MM.1S (cell line): Measurements from ENCODE around the gene MACROD2.

ENCODE experiments used
- CTCF ChIP-seq: fragments of 300-600 bp; sonication (generic); IDR thresholded peaks from 2 replicates; pipeline ENCODE4 v1.5.1; 2016; ENCODE audit warnings: antibody characterized with exemption, low read length, mixed read lengths
- EZH2 ChIP-seq: fragments of 300-600 bp; sonication (generic); optimal IDR thresholded peaks from 2 replicates; pipeline ENCODE3; 2017; ENCODE audit warnings: low read depth, mild to moderate bottlenecking, antibody characterized with exemption, low read length, mixed read lengths
- EZH2phosphoT487 ChIP-seq: fragments of 300-600 bp; sonication (generic); IDR thresholded peaks from 2 replicates; pipeline ENCODE4 v1.6.1; 2018; ENCODE audit warnings: antibody characterized with exemption, low read length

GRCh38 chr20:14715400-14715799 is 720.1 kb downstream of the MACROD2 start:
- TF ChIP-seq CTCF: no peak
- no peak for TF ChIP-seq EZH2phosphoT487
- no peak for TF ChIP-seq EZH2
